Measurements from ENCODE around the gene PGM5.
"Not testable (repeated sequence)": the region's sequence is repeated elsewhere in the genome, so short reads cannot be mapped to it uniquely, and the experiment has no call there.

Gene PGM5

DNA sequence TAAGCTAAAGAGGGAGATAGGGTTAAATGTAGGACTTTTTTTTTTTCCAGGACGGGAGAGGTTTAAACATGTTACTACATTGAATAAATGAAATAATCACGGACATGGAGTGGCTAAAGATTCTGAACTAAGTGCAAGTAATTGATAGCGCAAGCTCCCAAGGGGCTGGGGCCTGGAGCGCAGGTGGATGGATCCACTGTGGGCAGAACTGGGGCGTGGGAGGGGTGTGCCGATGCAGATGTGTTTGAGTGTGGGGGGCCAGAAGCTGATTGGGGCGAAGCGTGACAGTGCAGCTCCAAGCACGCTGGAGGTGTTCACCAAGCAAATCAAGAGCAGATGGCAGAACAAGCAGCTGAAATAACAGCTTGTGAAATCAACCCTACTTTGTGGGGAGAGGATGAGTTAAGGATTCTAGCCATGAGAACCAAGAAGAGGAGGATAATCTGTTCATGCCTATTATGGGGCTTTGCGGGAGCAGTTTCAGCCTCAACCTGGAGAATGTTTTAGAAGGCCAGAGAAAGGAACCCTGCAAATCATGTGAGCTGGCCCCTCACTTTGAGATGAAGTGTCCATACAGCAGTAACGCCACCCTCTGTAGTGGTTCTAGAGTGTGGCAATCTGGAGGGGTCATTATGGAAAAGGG lies 25.8 kb upstream of the PGM5 start:
- H3K36me3 ChIP-seq (ENCODE audit: insufficient read depth, low read length); H3K4me2 ChIP-seq (ENCODE audit: low read length); H3K79me2 ChIP-seq (ENCODE audit: insufficient read depth, low read length); H3K27me3 ChIP-seq (ENCODE audit: insufficient read depth, low read length); H3K9ac ChIP-seq (ENCODE audit: low read length); H3F3A ChIP-seq (ENCODE audit: insufficient read depth, low read length); H2AFZ ChIP-seq (ENCODE audit: low read length); H3K4me3 ChIP-seq (ENCODE audit: low read depth, low read length, poor library complexity, severe bottlenecking); H3K27ac ChIP-seq (ENCODE audit: low read depth, low read length, poor library complexity, severe bottlenecking); H4K20me1 ChIP-seq (ENCODE audit: insufficient read depth, low read length); H3K9me3 ChIP-seq (ENCODE audit: low read length); H3K9me2 ChIP-seq (ENCODE audit: low read depth, low read length); H3K4me1 ChIP-seq (ENCODE audit: insufficient read depth, low read length, severe bottlenecking): not testable (repeated sequence)

DNA sequence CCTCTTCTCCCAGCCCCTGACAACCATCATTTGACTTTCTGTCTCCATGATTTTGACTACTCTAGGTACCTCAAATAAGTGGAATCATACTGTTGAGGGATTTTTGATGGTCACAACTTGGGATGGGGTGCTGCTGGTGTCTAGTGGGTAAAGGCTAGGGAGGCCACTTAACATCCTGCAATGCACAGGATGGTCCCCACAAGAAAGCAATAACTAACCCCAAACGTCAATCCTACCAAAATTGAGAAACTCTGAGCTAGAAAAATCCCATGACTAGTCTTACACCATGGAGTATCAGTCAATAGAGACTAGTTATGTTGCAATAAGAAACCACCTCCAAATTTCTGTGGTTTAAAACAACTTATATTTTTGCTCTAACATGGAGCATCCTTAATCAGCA lies 24.3 kb upstream of the PGM5 start:
- not testable (repeated sequence) for H4K20me1 ChIP-seq (ENCODE audit: insufficient read depth, low read length); H3K27ac ChIP-seq (ENCODE audit: low read depth, low read length, poor library complexity, severe bottlenecking); H3K9ac ChIP-seq (ENCODE audit: low read length); H3K36me3 ChIP-seq (ENCODE audit: insufficient read depth, low read length); H2AFZ ChIP-seq (ENCODE audit: low read length); H3F3A ChIP-seq (ENCODE audit: insufficient read depth, low read length); H3K4me2 ChIP-seq (ENCODE audit: low read length); H3K9me2 ChIP-seq (ENCODE audit: low read depth, low read length); H3K4me3 ChIP-seq (ENCODE audit: low read depth, low read length, poor library complexity, severe bottlenecking); H3K27me3 ChIP-seq (ENCODE audit: insufficient read depth, low read length); H3K9me3 ChIP-seq (ENCODE audit: low read length); H3K4me1 ChIP-seq (ENCODE audit: insufficient read depth, low read length, severe bottlenecking); H3K79me2 ChIP-seq (ENCODE audit: insufficient read depth, low read length)

GRCh38 chr9:68335935-68336334 lies 20.5 kb upstream of the PGM5 start:
- H3K4me3 ChIP-seq (ENCODE audit: low read depth, low read length, poor library complexity, severe bottlenecking); H3K27me3 ChIP-seq (ENCODE audit: insufficient read depth, low read length); H4K20me1 ChIP-seq (ENCODE audit: insufficient read depth, low read length); H3K36me3 ChIP-seq (ENCODE audit: insufficient read depth, low read length); H3F3A ChIP-seq (ENCODE audit: insufficient read depth, low read length); H3K9me3 ChIP-seq (ENCODE audit: low read length); H3K4me2 ChIP-seq (ENCODE audit: low read length); H3K27ac ChIP-seq (ENCODE audit: low read depth, low read length, poor library complexity, severe bottlenecking); H2AFZ ChIP-seq (ENCODE audit: low read length); H3K4me1 ChIP-seq (ENCODE audit: insufficient read depth, low read length, severe bottlenecking); H3K9ac ChIP-seq (ENCODE audit: low read length); H3K9me2 ChIP-seq (ENCODE audit: low read depth, low read length); H3K79me2 ChIP-seq (ENCODE audit: insufficient read depth, low read length): not testable (repeated sequence)

DNA sequence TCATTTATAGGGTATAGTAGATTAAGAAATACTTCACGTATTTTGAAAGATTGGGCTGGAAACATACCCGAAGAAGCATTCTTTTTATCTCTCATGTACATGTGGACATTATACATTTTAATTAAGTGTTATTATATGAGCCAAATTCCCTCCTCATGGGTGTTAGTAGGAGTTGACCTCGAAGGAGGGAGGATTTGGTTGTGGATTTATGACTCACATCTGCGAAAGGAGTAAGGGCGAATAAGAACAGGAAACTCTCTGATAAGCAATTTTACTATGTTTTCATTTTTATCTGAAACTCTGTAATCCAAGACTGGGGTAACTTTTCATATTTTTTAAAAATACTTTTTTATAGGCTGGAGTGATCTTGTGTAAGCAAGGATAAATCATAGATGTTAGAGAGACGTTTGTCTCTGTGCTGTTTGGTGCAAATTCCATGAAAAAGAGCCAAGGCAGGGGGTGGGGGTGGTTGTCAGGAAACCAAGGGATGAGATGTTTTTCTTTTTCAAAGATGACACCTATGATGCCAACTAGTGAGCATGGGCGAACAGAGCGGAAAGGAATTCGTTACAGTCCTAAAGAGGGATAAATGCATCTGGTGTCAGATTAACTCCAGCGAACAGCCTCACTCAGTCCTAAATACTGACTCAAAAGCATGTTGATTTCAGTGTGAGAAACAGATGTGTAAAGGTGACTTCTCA lies 19.6 kb upstream of the PGM5 start:
- H3K4me3 ChIP-seq (ENCODE audit: low read depth, low read length, poor library complexity, severe bottlenecking); H3K4me2 ChIP-seq (ENCODE audit: low read length); H3K9me3 ChIP-seq (ENCODE audit: low read length); H3K27me3 ChIP-seq (ENCODE audit: insufficient read depth, low read length); H3K9ac ChIP-seq (ENCODE audit: low read length); H3F3A ChIP-seq (ENCODE audit: insufficient read depth, low read length); H3K9me2 ChIP-seq (ENCODE audit: low read depth, low read length); H4K20me1 ChIP-seq (ENCODE audit: insufficient read depth, low read length); H3K27ac ChIP-seq (ENCODE audit: low read depth, low read length, poor library complexity, severe bottlenecking); H3K4me1 ChIP-seq (ENCODE audit: insufficient read depth, low read length, severe bottlenecking); H3K79me2 ChIP-seq (ENCODE audit: insufficient read depth, low read length); H3K36me3 ChIP-seq (ENCODE audit: insufficient read depth, low read length); H2AFZ ChIP-seq (ENCODE audit: low read length): not testable (repeated sequence)

- H3K79me2 ChIP-seq (ENCODE audit: insufficient read depth, low read length); H3K9me3 ChIP-seq (ENCODE audit: low read length); H3K27ac ChIP-seq (ENCODE audit: low read depth, low read length, poor library complexity, severe bottlenecking); H3F3A ChIP-seq (ENCODE audit: insufficient read depth, low read length); H3K4me3 ChIP-seq (ENCODE audit: low read depth, low read length, poor library complexity, severe bottlenecking); H3K4me2 ChIP-seq (ENCODE audit: low read length); H2AFZ ChIP-seq (ENCODE audit: low read length); H3K27me3 ChIP-seq (ENCODE audit: insufficient read depth, low read length); H3K4me1 ChIP-seq (ENCODE audit: insufficient read depth, low read length, severe bottlenecking); H3K36me3 ChIP-seq (ENCODE audit: insufficient read depth, low read length); H3K9ac ChIP-seq (ENCODE audit: low read length); H3K9me2 ChIP-seq (ENCODE audit: low read depth, low read length); H4K20me1 ChIP-seq (ENCODE audit: insufficient read depth, low read length): not testable (repeated sequence)
These were observed 18.4 kb upstream of the PGM5 start for GRCh38 chr9:68338000-68338399.

DNA sequence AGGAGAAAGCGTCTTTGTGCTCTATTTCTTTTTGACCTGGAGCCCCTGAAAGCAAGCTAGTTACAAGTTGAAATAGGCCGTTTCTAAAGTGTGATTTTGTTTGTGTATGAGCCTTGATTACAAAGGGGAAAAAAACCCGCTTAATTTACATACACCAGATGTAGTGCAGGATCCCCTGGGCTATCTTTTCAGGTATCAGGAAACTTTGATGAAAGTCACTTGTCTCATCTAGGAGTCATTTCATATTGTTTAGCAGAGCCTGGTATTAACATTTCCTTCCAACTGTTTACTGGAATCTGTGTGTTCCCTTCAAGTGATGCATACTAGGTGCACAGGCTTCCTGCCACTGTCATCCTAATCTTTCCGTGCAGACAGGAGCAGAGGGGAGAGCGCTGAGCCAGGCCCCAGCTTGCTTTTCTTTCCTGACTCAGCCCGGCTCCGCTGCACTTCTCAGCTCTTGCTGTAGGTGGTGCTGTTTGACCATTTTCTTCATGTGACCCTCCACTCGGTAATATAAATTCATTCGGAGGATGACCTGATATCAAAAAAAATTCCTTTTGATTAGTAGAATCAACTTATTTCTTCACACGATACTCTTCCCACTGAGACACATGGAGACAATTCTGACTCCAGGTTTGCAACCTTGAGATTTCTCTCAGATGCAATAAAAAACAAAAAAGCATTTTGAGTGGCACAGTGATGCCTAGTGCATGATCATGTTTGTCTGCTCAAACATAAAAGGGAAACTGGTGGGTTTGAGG lies 14.0 kb upstream of the PGM5 start:
- not testable (repeated sequence) for H2AFZ ChIP-seq (ENCODE audit: low read length); H3K9ac ChIP-seq (ENCODE audit: low read length); H3K4me1 ChIP-seq (ENCODE audit: insufficient read depth, low read length, severe bottlenecking); H3K4me2 ChIP-seq (ENCODE audit: low read length); H3K27ac ChIP-seq (ENCODE audit: low read depth, low read length, poor library complexity, severe bottlenecking); H3K9me2 ChIP-seq (ENCODE audit: low read depth, low read length); H3K36me3 ChIP-seq (ENCODE audit: insufficient read depth, low read length); H4K20me1 ChIP-seq (ENCODE audit: insufficient read depth, low read length); H3K27me3 ChIP-seq (ENCODE audit: insufficient read depth, low read length); H3F3A ChIP-seq (ENCODE audit: insufficient read depth, low read length); H3K79me2 ChIP-seq (ENCODE audit: insufficient read depth, low read length); H3K4me3 ChIP-seq (ENCODE audit: low read depth, low read length, poor library complexity, severe bottlenecking); H3K9me3 ChIP-seq (ENCODE audit: low read length)

GRCh38 chr9:68343242-68343641 lies 13.2 kb upstream of the PGM5 start:
- H3K9ac ChIP-seq (ENCODE audit: low read length); H3K79me2 ChIP-seq (ENCODE audit: insufficient read depth, low read length); H3K4me2 ChIP-seq (ENCODE audit: low read length); H3K4me3 ChIP-seq (ENCODE audit: low read depth, low read length, poor library complexity, severe bottlenecking); H3K27ac ChIP-seq (ENCODE audit: low read depth, low read length, poor library complexity, severe bottlenecking); H3K4me1 ChIP-seq (ENCODE audit: insufficient read depth, low read length, severe bottlenecking); H3K9me2 ChIP-seq (ENCODE audit: low read depth, low read length); H3K27me3 ChIP-seq (ENCODE audit: insufficient read depth, low read length); H2AFZ ChIP-seq (ENCODE audit: low read length); H3K36me3 ChIP-seq (ENCODE audit: insufficient read depth, low read length); H3F3A ChIP-seq (ENCODE audit: insufficient read depth, low read length); H4K20me1 ChIP-seq (ENCODE audit: insufficient read depth, low read length); H3K9me3 ChIP-seq (ENCODE audit: low read length): not testable (repeated sequence)
